ENCODE data around the gene PALLD. TPM values are rescaled to one million over a fixed set of nuclear protein-coding genes. Genes with fewer than 3 reads are reported as not detected.

Gene PALLD
- total RNA-seq, 4 donors from 2014 or later: 266 to 761 (median 441) TPM

- no peaks in the 10 kb centered on the region for H3K36me3 ChIP-seq
- no peak for DNase-seq
- H3K4me3 ChIP-seq: no peak overlapping the region
- TF ChIP-seq POLR2A (IDR thresholded peaks at IDR 0.05) (no peak), CTCF (IDR thresholded peaks at IDR 0.05) (no peak)
- H3K4me1 ChIP-seq: peaks cover 3 to 5% of the 10 kb centered on the region in 2 donors
- H3K27ac ChIP-seq: peak overlapping the region; percentile 92
- no peaks in the 10 kb centered on the region for H3K9me3 ChIP-seq
- intact Hi-C loops (cut with DNase I; ENCODE audit: low total_unique reads): loop anchor here (10.0 kb wide), 1 partner anchor 198 kb away; no protein-coding TSS in a partner anchor
- H3K27me3 ChIP-seq: no peaks in the 10 kb centered on the region
Measured at GRCh38 chr4:168636506-168637196, 139.8 kb downstream of the PALLD start.

- peaks cover 3 to 5% of the 10 kb centered on the region in 2 donors for H3K4me1 ChIP-seq
- H3K27me3 ChIP-seq: no peaks in the 10 kb centered on the region
- intact Hi-C loops (cut with DNase I; ENCODE audit: low total_unique reads): loop anchor here (10.0 kb wide), 1 partner anchor 197 kb away; no protein-coding TSS in a partner anchor
- no peak overlapping the region for H3K4me3 ChIP-seq
- no peak for DNase-seq
- no peaks in the 10 kb centered on the region for H3K9me3 ChIP-seq
- TF ChIP-seq CTCF (IDR thresholded peaks at IDR 0.05): no peak
- TF ChIP-seq POLR2A (IDR thresholded peaks at IDR 0.05): no peak
- no peaks in the 10 kb centered on the region for H3K36me3 ChIP-seq
- H3K27ac ChIP-seq: peak overlapping the region; percentile 92
Measured at GRCh38 chr4:168637872-168638756, 141.3 kb downstream of the PALLD start.

- intact Hi-C loops (cut with DNase I; ENCODE audit: low total_unique reads): loop anchor here (10.0 kb wide), 1 partner anchor 195 kb away; no protein-coding TSS in a partner anchor
- Histone ChIP-seq H3K9me3 (no peaks in the 10 kb centered on the region), H3K36me3 (no peaks in the 10 kb centered on the region), H3K27me3 (no peaks in the 10 kb centered on the region), H3K4me3 (no peak overlapping the region), H3K27ac (peak overlapping the region; percentile 92), H3K4me1 (peaks cover 3 to 5% of the 10 kb centered on the region in 2 donors)
- TF ChIP-seq POLR2A (IDR thresholded peaks at IDR 0.05): no peak
- no peak for TF ChIP-seq CTCF (IDR thresholded peaks at IDR 0.05)
- peak in 1 of 2 donors; percentile 66 for DNase-seq
Measured at GRCh38 chr4:168639914-168640313, 143.1 kb downstream of the PALLD start.

- Histone ChIP-seq H3K4me3 (no peak overlapping the region), H3K27ac (peak overlapping the region; percentile 92), H3K36me3 (no peaks in the 10 kb centered on the region), H3K4me1 (peaks cover 3 to 5% of the 10 kb centered on the region in 2 donors), H3K27me3 (no peaks in the 10 kb centered on the region), H3K9me3 (no peaks in the 10 kb centered on the region)
- TF ChIP-seq POLR2A (IDR thresholded peaks at IDR 0.05): no peak
- TF ChIP-seq CTCF (IDR thresholded peaks at IDR 0.05): no peak
- intact Hi-C loops (cut with DNase I; ENCODE audit: low total_unique reads): no loop called here
- no peak for DNase-seq
Measured at GRCh38 chr4:168641811-168642140, 144.9 kb downstream of the PALLD start.

- Histone ChIP-seq H3K36me3 (no peaks in the 10 kb centered on the region), H3K27me3 (no peaks in the 10 kb centered on the region), H3K4me1 (peaks cover 0 to under 1% of the 10 kb centered on the region in 2 donors), H3K9me3 (no peaks in the 10 kb centered on the region), H3K27ac (peak overlapping the region; percentile 92), H3K4me3 (no peak overlapping the region)
- no peak for DNase-seq
- TF ChIP-seq CTCF (IDR thresholded peaks at IDR 0.05) (no peak), POLR2A (IDR thresholded peaks at IDR 0.05) (no peak)
- intact Hi-C loops (cut with DNase I; ENCODE audit: low total_unique reads): no loop called here
Measured at GRCh38 chr4:168642591-168642990, 145.7 kb downstream of the PALLD start.
